ENCODE results near the gene NME4. TPM values are rescaled to one million over a fixed set of nuclear protein-coding genes. Genes with fewer than 3 reads are reported as not detected.
A peak's percentile ranks its signal among the peaks of the same experiment; 100 is the strongest.

Gene NME4
- total and polyA plus RNA-seq, 2 donors (not counting 1 experiment from before 2014, with no cell fraction given), result 48.7 to 61.9 TPM

DNA sequence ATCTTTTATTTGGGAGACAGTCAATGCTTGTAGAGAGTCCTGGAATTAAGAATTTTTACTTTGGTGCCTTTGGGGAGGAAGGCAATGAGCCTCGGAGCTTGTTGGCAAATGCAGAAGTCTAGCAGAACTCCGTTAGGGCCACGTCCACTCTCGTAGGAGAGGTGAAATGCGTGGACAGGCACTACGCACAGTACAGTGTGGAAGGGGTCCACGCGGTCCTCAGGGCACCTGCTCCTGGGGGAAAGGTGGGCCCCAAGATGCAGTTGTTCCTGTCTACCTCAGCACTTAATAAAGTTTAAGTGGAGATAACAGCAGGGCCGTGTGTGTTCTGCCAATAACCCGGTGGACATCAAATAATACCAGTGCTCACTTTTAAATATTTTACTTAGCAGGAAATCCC lies 30.3 kb downstream of the NME4 start:
- H3K27me3 Mint-ChIP-seq, result peaks cover 4% of the 10 kb centered on the region
- peak overlapping the region; percentile 74 for H3K9ac ChIP-seq (ENCODE audit: low read length)
- CTCF ChIA-PET, result no interaction called here
- no peak for DNase-seq
- intact Hi-C loops (cut with micrococcal nuclease), result loop anchor here (5.0 kb wide), 1 partner anchor 45 kb away; the partner anchor contains the start of gene PGAP6
- H2AFZ ChIP-seq (ENCODE audit: insufficient read depth, low read depth, low read length, poor library complexity, severe bottlenecking), result no peak overlapping the region
- H3K4me3 ChIP-seq (ENCODE audit: control extremely low read depth in 1 of 5, extremely low read depth in 1 of 5, insufficient read depth in 1 of 5, low read depth in 2 of 5, low read length in 4 of 5), result peak overlapping the region in 1 of 5 experiments; percentile 71
- no peaks in the 10 kb centered on the region for H3K36me3 ChIP-seq (replicated peaks in 1 of 2; ENCODE audit: control extremely low read depth in 1 of 2, control insufficient read depth in 1 of 2, extremely low read depth in 1 of 2, insufficient read depth in 2 of 2, low read length in 1 of 2)
- peaks cover 0 to 14% (median 2%) of the 10 kb centered on the region in 4 experiments for H3K27me3 ChIP-seq (replicated peaks in 1 of 4; ENCODE audit: control extremely low read depth in 1 of 4, control insufficient read depth in 3 of 4, insufficient read depth in 4 of 4, low read length in 3 of 4)
- ATAC-seq (ENCODE audit: low read depth), result no peak
- H4K20me1 ChIP-seq (ENCODE audit: control insufficient read depth, insufficient read depth, low read length, poor library complexity, severe bottlenecking), result peaks cover 11% of the 10 kb centered on the region
- POLR2A ChIA-PET, result interaction anchor here (0.7 kb wide), 1 partner anchor 244 kb away, joined by 5 read pairs; no protein-coding TSS in a partner anchor
- peaks cover 16 to 22% of the 10 kb centered on the region in 2 donors for H3K4me1 ChIP-seq (ENCODE audit: control insufficient read depth in 2 of 2, insufficient read depth in 2 of 2, low read length in 2 of 2)
- peaks cover 39% of the 10 kb centered on the region for H3K79me2 ChIP-seq (ENCODE audit: control insufficient read depth, insufficient read depth, low read length)
- H3K4me1 Mint-ChIP-seq, result peaks cover 28% of the 10 kb centered on the region
- peak overlapping the region; percentile 86 for H3K4me3 Mint-ChIP-seq
- H3K27ac Mint-ChIP-seq, result peak overlapping the region; percentile 70
- 81% methylated on average over 8 of the region's 10 CpGs for WGBS (ENCODE audit: insufficient coverage)
- no peak for TF ChIP-seq EZH2 (IDR thresholded peaks at IDR 0.05; ENCODE audit: borderline replicate concordance, insufficient read depth, low read depth, low read length, poor library complexity, severe bottlenecking)
- TF ChIP-seq, protein P1, sequence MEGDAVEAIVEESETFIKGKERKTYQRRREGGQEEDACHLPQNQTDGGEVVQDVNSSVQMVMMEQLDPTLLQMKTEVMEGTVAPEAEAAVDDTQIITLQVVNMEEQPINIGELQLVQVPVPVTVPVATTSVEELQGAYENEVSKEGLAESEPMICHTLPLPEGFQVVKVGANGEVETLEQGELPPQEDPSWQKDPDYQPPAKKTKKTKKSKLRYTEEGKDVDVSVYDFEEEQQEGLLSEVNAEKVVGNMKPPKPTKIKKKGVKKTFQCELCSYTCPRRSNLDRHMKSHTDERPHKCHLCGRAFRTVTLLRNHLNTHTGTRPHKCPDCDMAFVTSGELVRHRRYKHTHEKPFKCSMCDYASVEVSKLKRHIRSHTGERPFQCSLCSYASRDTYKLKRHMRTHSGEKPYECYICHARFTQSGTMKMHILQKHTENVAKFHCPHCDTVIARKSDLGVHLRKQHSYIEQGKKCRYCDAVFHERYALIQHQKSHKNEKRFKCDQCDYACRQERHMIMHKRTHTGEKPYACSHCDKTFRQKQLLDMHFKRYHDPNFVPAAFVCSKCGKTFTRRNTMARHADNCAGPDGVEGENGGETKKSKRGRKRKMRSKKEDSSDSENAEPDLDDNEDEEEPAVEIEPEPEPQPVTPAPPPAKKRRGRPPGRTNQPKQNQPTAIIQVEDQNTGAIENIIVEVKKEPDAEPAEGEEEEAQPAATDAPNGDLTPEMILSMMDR (IDR thresholded peaks at IDR 0.05), result no peak
- no peaks in the 10 kb centered on the region for H3K9me3 Mint-ChIP-seq (ENCODE audit: insufficient read depth)
- no peaks in the 10 kb centered on the region for H3K9me3 ChIP-seq (ENCODE audit: control extremely low read depth in 1 of 3, control insufficient read depth in 2 of 3, insufficient read depth in 1 of 3, low read length in 2 of 3)
- H3K27ac ChIP-seq (ENCODE audit: low read length in 2 of 2), result no peak overlapping the region
- peak overlapping the region; percentile 86 for H3K4me2 ChIP-seq (replicated peaks; ENCODE audit: low read depth, low read length, poor library complexity, severe bottlenecking)

DNA sequence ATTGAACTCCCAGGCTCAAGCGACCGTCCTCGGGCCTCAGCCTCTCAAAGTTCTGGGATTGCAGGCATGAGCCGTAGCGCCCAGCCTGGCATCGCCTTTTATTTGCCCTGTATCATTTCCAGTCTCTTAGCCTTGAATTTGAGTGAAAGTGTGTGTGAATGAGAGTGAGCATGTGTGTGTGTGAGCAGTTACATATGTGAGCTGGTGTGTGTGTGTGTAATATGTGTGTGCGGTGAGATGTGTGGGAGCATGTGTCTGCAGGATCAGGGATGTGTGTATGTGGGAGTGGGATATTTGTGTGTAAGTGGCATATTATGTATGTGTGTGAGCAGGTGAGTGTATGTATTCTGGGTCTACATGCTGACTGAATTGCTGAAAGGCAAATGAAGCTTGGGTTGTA lies 33.9 kb downstream of the NME4 start:
- ATAC-seq (ENCODE audit: low read depth) (no peak), DNase-seq (no peak)
- H3K27ac ChIP-seq (ENCODE audit: low read length in 2 of 2), result no peak overlapping the region
- H3K4me3 ChIP-seq (ENCODE audit: control extremely low read depth in 1 of 5, extremely low read depth in 1 of 5, insufficient read depth in 1 of 5, low read depth in 2 of 5, low read length in 4 of 5), result no peak overlapping the region
- peaks cover 64% of the 10 kb centered on the region for H3K79me2 ChIP-seq (ENCODE audit: control insufficient read depth, insufficient read depth, low read length)
- no peaks in the 10 kb centered on the region for H3K36me3 ChIP-seq (replicated peaks in 1 of 2; ENCODE audit: control extremely low read depth in 1 of 2, control insufficient read depth in 1 of 2, extremely low read depth in 1 of 2, insufficient read depth in 2 of 2, low read length in 1 of 2)
- CTCF ChIA-PET, result no interaction called here
- no peak overlapping the region for H3K4me3 Mint-ChIP-seq
- H3K9ac ChIP-seq (ENCODE audit: low read length), result no peak overlapping the region
- peaks cover 11% of the 10 kb centered on the region for H4K20me1 ChIP-seq (ENCODE audit: control insufficient read depth, insufficient read depth, low read length, poor library complexity, severe bottlenecking)
- 96% methylated on average over 7 of the region's 7 CpGs for WGBS (ENCODE audit: insufficient coverage)
- H2AFZ ChIP-seq (ENCODE audit: insufficient read depth, low read depth, low read length, poor library complexity, severe bottlenecking), result no peak overlapping the region
- H3K27me3 Mint-ChIP-seq, result no peaks in the 10 kb centered on the region
- no peaks in the 10 kb centered on the region for H3K9me3 ChIP-seq (ENCODE audit: control extremely low read depth in 1 of 3, control insufficient read depth in 2 of 3, insufficient read depth in 1 of 3, low read length in 2 of 3)
- TF ChIP-seq EZH2 (IDR thresholded peaks at IDR 0.05; ENCODE audit: borderline replicate concordance, insufficient read depth, low read depth, low read length, poor library complexity, severe bottlenecking), result no peak
- TF ChIP-seq, protein P1 (IDR thresholded peaks at IDR 0.05), result no peak
- no peak overlapping the region for H3K27ac Mint-ChIP-seq
- H3K4me1 ChIP-seq (ENCODE audit: control insufficient read depth in 2 of 2, insufficient read depth in 2 of 2, low read length in 2 of 2), result peaks cover 11 to 13% of the 10 kb centered on the region in 2 donors
- intact Hi-C loops (cut with micrococcal nuclease), result no loop called here
- peaks cover 23% of the 10 kb centered on the region for H3K4me1 Mint-ChIP-seq
- no peak overlapping the region for H3K4me2 ChIP-seq (replicated peaks; ENCODE audit: low read depth, low read length, poor library complexity, severe bottlenecking)
- peaks cover 0 to 4% (median 0%) of the 10 kb centered on the region in 4 experiments for H3K27me3 ChIP-seq (replicated peaks in 1 of 4; ENCODE audit: control extremely low read depth in 1 of 4, control insufficient read depth in 3 of 4, insufficient read depth in 4 of 4, low read length in 3 of 4)
- no peaks in the 10 kb centered on the region for H3K9me3 Mint-ChIP-seq (ENCODE audit: insufficient read depth)
- POLR2A ChIA-PET, result no interaction called here
